Karpas-422 (cell line): ENCODE measurements around the gene IGLL1. TPM values are rescaled to one million over a fixed set of nuclear protein-coding genes. Genes with fewer than 3 reads are reported as not detected.

Source experiments
- DNase-seq: peaks from one replicate; pipeline ENCODE4 v3.0.0-alpha.2; 2015
- H2AFZ ChIP-seq: fragments of 200-600 bp; sonication (generic); 2 replicates; pipeline ENCODE4 v1.6.1; 2014; ENCODE audit warnings: antibody characterized with exemption, low read length, mixed read lengths
- H3K27ac ChIP-seq: fragments of 200-600 bp; sonication (generic); 2 replicates; pipeline ENCODE4 v1.5.1; 2014; ENCODE audit warnings: mild to moderate bottlenecking, low read length, moderate library complexity
- H3K27me3 ChIP-seq: fragments of 200-600 bp; sonication (generic); 2 replicates; pipeline ENCODE4 v1.6.1; 2014; ENCODE audit warnings: low read length, mixed read lengths
- H3K36me3 ChIP-seq: fragments of 200-600 bp; sonication (generic); 2 replicates; pipeline ENCODE4 v1.6.1; 2014; ENCODE audit warnings: low read length, mixed read lengths; ENCODE audit not compliant: insufficient read depth
- H3K4me1 ChIP-seq: fragments of 200-600 bp; sonication (generic); 2 replicates; pipeline ENCODE4 v1.6.1; 2014; ENCODE audit warnings: mild to moderate bottlenecking, low read length, mixed read lengths
- H3K4me2 ChIP-seq: fragments of 200-600 bp; sonication (generic); 2 replicates; pipeline ENCODE4 v1.6.1; 2014; ENCODE audit warnings: low read length, low read depth, mild to moderate bottlenecking; ENCODE audit not compliant: poor library complexity, severe bottlenecking
- H3K4me3 ChIP-seq: fragments of 200-600 bp; sonication (generic); 2 replicates; pipeline ENCODE4 v1.5.1; 2014; ENCODE audit warnings: mild to moderate bottlenecking, antibody characterized with exemption, low read length, mixed read lengths
- H3K79me2 ChIP-seq: fragments of 200-600 bp; sonication (generic); 2 replicates; pipeline ENCODE4 v1.6.1; 2014; ENCODE audit warnings: mild to moderate bottlenecking, low read length, mixed read lengths
- H3K9ac ChIP-seq: fragments of 200-600 bp; sonication (generic); 2 replicates; pipeline ENCODE4 v1.6.0; 2014; ENCODE audit warnings: low read length
- H3K9me2 ChIP-seq: fragments of 200-600 bp; sonication (generic), shearing (Covaris generic); replicated peaks from 2 replicates; pipeline ENCODE4 v1.6.0; 2014; ENCODE audit warnings: mild to moderate bottlenecking, low read length, moderate library complexity; ENCODE audit not compliant: insufficient read depth
- H3K9me3 ChIP-seq: fragments of 300-700, 200-600 bp; sonication (generic); 2 replicates; pipeline ENCODE4 v1.6.1; 2014; ENCODE audit warnings: low read length, mixed read lengths
- H4K20me1 ChIP-seq: fragments of 200-600 bp; sonication (generic); 2 replicates; pipeline ENCODE4 v1.6.1; 2014; ENCODE audit warnings: mild to moderate bottlenecking, antibody characterized with exemption, low read length, low read depth; ENCODE audit not compliant: insufficient read depth
- total RNA-seq: library from RNA; depleted of rRNA; stranded (reverse); fragments of >200 nt; shearing (Covaris generic); gene quantifications from 2 replicates; pipeline ENCODE4 v1.2.3, GENCODE V29; 2014; ENCODE audit warnings: low replicate concordance

Gene IGLL1
- total RNA-seq, 1 experiment from 2014 or later = 100 TPM

DNA sequence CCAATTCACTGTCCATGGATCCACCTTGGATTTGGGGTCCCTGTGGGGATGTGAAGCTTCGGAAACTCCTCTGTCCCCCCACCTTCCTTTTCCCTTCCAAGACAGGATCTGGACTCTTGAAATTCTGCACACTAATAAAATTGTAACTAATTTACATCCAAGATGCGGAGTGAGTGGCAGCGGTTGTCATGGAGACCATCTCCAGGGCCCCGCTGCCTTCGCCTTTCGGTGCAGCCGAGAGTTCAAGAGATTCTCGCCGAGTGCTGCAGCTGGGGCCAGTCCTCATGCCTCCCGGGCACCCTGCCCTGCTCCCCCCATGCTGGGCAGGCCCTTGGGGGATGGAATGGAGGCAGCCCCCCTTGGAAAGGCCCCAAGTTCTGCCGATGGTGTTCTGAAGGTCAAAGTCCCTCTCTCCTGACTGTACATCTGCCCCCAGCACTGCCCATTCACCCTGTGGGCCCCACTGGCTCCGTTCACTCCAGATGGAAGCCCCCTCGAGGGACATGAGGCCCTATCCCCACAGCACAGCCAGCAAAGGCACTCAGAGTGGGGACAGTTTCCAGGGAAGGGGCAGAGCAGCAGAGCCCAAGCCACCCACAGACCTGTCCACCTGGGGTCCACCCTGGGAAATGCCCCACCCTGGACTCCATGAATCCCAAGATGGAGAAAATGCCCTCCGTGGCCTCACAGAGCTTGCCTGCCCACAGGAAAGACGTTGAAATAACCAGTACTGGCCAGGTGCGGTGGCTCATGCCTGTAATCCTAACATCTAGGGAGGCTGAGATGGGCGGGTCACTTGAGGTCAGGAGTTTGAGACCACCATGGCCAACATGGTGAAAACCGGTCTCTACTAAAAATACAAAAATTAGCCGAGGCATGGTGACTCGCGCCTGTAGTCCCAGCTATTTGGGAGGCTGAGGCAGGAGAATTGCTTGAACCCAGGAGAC lies 25.9 kb downstream of the IGLL1 start:
- H2AFZ ChIP-seq = no peak overlapping the region
- H3K4me3 ChIP-seq = no peak overlapping the region
- peaks cover 9% of the 10 kb centered on the region; the same call in 1 of the 2 replicates for H3K27me3 ChIP-seq
- no peaks in the 10 kb centered on the region for H4K20me1 ChIP-seq
- no peaks in the 10 kb centered on the region for H3K79me2 ChIP-seq
- no peak for DNase-seq
- no peak overlapping the region for H3K9ac ChIP-seq
- no peaks in the 10 kb centered on the region; the same call in 1 of the 2 replicates for H3K9me3 ChIP-seq
- H3K36me3 ChIP-seq = no peaks in the 10 kb centered on the region
- no peaks in the 10 kb centered on the region for H3K4me1 ChIP-seq
- H3K27ac ChIP-seq = no peak overlapping the region
- no peak overlapping the region for H3K4me2 ChIP-seq
- no peaks in the 10 kb centered on the region for H3K9me2 ChIP-seq

DNA sequence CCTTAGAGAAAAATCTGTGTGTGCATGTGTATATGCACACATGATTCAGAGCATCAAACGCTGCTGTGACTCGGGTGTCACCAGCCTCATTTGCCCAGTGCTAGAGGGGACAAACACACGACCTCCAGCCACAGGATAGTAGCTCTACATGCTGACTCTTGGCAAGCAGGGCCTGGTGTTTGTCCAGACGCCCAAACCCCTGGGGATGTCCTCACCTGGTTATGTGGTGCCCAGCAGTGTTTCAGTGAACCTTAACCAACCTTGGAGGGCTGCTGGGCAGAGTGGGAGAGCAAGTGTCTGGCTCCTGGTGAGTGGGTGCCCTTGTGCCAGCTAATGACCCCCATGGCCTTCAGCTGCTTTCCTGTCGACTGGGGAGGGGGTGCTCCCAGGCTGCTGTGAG lies 26.7 kb downstream of the IGLL1 start:
- Histone ChIP-seq H3K36me3 (no peaks in the 10 kb centered on the region), H3K79me2 (no peaks in the 10 kb centered on the region), H3K9me3 (peaks cover under 1% of the 10 kb centered on the region; the same call in 1 of the 2 replicates), H3K27me3 (peaks cover 9% of the 10 kb centered on the region; the same call in 1 of the 2 replicates), H3K9me2 (no peaks in the 10 kb centered on the region), H3K9ac (no peak overlapping the region), H4K20me1 (no peaks in the 10 kb centered on the region), H2AFZ (no peak overlapping the region), H3K4me3 (no peak overlapping the region), H3K27ac (no peak overlapping the region), H3K4me2 (no peak overlapping the region), H3K4me1 (no peaks in the 10 kb centered on the region)
- no peak for DNase-seq

DNA sequence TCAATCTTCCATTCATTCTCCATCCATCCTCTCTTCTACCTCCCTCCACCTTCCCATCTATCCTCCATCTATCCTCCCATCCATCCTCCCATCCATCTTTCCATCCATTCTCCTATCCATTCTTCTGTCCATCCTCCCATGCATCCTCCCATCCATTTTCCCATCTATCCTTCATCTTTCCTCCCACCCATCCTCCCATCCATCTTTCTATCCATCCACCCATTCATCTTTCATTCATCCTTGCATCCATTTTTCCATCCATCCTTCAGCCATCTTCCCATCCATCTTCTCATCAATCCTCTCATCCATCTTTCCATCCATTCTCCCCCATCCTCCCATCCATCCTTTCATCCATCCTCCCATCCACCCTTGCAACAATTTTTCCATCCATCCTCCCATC lies 27.5 kb downstream of the IGLL1 start:
- Histone ChIP-seq H3K4me2 (no peak overlapping the region), H3K36me3 (no peaks in the 10 kb centered on the region), H3K79me2 (no peaks in the 10 kb centered on the region), H4K20me1 (no peaks in the 10 kb centered on the region), H3K4me3 (no peak overlapping the region), H3K9ac (no peak overlapping the region), H2AFZ (no peak overlapping the region), H3K27ac (no peak overlapping the region), H3K27me3 (peaks cover 9% of the 10 kb centered on the region; the same call in 1 of the 2 replicates), H3K9me3 (peaks cover 3% of the 10 kb centered on the region; the same call in 1 of the 2 replicates), H3K9me2 (no peaks in the 10 kb centered on the region), H3K4me1 (no peaks in the 10 kb centered on the region)
- DNase-seq = no peak

GRCh38 chr22:23551385-23551784 lies 28.7 kb downstream of the IGLL1 start:
- H2AFZ ChIP-seq = no peak overlapping the region
- no peaks in the 10 kb centered on the region for H3K36me3 ChIP-seq
- no peaks in the 10 kb centered on the region for H3K9me2 ChIP-seq
- H3K4me1 ChIP-seq = no peaks in the 10 kb centered on the region
- no peak overlapping the region for H3K4me2 ChIP-seq
- DNase-seq = no peak
- H3K79me2 ChIP-seq = no peaks in the 10 kb centered on the region
- no peaks in the 10 kb centered on the region for H4K20me1 ChIP-seq
- H3K9ac ChIP-seq = no peak overlapping the region
- peaks cover 3% of the 10 kb centered on the region; the same call in 1 of the 2 replicates for H3K9me3 ChIP-seq
- H3K27ac ChIP-seq = no peak overlapping the region
- no peak overlapping the region for H3K4me3 ChIP-seq
- H3K27me3 ChIP-seq = peaks cover 9% of the 10 kb centered on the region; the same call in 1 of the 2 replicates

DNA sequence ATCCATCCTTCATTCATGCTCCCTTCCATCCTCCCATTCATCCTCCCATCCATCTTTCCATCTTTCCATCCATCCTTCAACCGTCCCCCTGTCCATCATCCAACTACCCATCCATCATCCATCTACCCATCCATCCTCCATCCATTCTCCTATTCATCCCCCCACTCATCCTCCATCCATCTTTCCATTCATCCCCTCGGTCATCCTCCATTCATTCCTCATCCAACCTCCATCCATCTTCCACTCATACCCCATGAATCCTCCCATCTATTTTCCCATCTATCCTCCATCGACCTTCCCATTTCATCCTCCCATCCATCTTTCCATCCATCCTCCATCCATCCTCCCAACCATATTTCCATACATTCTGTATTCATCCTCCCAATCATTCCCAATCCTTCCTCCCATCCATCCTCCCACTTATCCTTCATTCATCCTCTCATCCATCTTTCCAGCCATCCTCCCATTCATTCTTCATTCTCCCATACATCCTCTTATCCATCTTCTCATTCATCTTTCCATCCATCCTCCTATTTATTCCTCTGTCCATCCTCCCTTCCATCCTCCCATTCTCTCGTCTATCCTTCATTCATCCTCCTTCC lies 29.9 kb downstream of the IGLL1 start:
- Histone ChIP-seq H3K9ac (no peak overlapping the region), H3K27ac (no peak overlapping the region), H2AFZ (no peak overlapping the region), H3K9me2 (no peaks in the 10 kb centered on the region), H3K4me3 (no peak overlapping the region), H4K20me1 (no peaks in the 10 kb centered on the region), H3K79me2 (no peaks in the 10 kb centered on the region), H3K4me2 (no peak overlapping the region), H3K36me3 (no peaks in the 10 kb centered on the region), H3K9me3 (peaks cover 3% of the 10 kb centered on the region; the same call in 1 of the 2 replicates), H3K27me3 (peaks cover 9% of the 10 kb centered on the region; the same call in 1 of the 2 replicates), H3K4me1 (no peaks in the 10 kb centered on the region)
- DNase-seq = no peak

DNA sequence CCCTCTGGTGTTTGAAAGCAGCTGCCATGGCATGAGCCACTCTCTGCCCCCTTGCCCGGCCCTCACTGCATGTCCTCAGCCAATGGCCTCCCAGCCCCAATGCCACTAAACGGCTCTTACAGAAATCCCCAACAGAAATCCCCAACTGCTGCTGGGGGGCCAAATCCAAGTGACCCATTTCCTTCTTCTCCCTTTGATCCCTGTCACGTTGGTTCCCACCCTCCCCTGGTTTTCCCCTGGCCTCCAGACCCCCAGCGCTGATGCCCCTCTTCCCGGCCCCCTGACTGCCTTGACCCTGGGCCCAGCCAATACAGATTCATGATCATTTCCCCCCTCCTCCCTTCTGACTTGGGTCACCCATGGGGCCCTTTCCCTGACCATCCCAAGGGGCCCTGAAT lies 30.9 kb downstream of the IGLL1 start:
- Histone ChIP-seq H3K9ac (no peak overlapping the region), H2AFZ (no peak overlapping the region), H3K27ac (no peak overlapping the region), H3K36me3 (no peaks in the 10 kb centered on the region), H3K4me1 (peaks cover 8% of the 10 kb centered on the region), H3K79me2 (no peaks in the 10 kb centered on the region), H3K9me3 (peaks cover 3% of the 10 kb centered on the region; the same call in 1 of the 2 replicates), H3K4me2 (no peak overlapping the region), H3K4me3 (no peak overlapping the region), H3K9me2 (no peaks in the 10 kb centered on the region), H3K27me3 (peaks cover 9% of the 10 kb centered on the region; the same call in 1 of the 2 replicates), H4K20me1 (no peaks in the 10 kb centered on the region)
- no peak for DNase-seq

- Histone ChIP-seq H3K9me3 (peaks cover 3% of the 10 kb centered on the region; the same call in 1 of the 2 replicates), H4K20me1 (no peaks in the 10 kb centered on the region), H3K27me3 (peaks cover 9% of the 10 kb centered on the region; the same call in 1 of the 2 replicates), H3K79me2 (no peaks in the 10 kb centered on the region), H3K9me2 (no peaks in the 10 kb centered on the region), H3K36me3 (no peaks in the 10 kb centered on the region), H3K4me3 (no peak overlapping the region), H3K27ac (no peak overlapping the region), H2AFZ (no peak overlapping the region), H3K4me2 (no peak overlapping the region), H3K9ac (no peak overlapping the region), H3K4me1 (peaks cover 14% of the 10 kb centered on the region)
- no peak for DNase-seq
These were observed 31.4 kb downstream of the IGLL1 start for GRCh38 chr22:23548501-23549197.
